Measurements from ENCODE around the gene JAG1. TPM values are rescaled to one million over a fixed set of nuclear protein-coding genes. Genes with fewer than 3 reads are reported as not detected.
A peak's percentile ranks its signal among the peaks of the same experiment; 100 is the strongest.

The JAG1 gene
- polyA plus RNA-seq, 2 of the 4 experiments (the other 2 are of a cell fraction): 80.9 to 90.0 TPM

DNA sequence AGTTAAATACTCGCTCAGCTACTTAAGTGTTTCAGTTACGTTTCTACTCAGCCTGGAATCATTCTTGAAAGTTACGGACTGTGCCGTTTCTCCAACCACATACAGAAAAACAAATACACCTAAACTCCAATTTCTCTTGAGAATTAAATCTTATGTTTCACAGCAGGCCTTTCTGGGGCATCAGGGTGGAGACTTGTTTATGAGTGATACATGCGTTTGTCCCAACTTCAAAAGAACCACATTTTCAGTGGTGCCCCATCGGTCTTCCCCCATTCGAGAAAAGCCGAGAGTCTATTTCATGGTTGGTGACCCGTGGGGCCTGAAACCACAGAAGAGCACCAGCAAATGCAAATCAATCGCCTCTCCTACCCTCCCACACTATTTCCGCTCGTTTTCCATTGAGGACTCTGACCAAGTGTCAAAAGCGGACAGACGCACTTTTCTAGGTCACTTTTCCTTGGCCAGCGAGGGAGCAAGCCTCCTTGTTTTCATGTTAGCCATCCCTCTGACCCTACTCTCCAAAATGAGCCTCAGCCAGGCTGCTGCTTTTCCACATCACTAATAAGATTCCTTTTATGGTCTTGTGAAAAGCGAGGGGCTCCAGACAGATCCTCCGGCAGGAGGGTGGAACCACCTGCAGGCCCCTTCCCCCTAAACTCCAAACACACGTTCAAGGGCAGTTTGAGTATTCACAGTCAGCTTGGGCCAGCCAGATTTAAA is 3.1 kb downstream of the JAG1 start:
- Histone ChIP-seq H3K9me3 (no peaks in the 10 kb centered on the region), H3K27ac (peak overlapping the region; percentile 95 to 97), H3K4me2 (peak overlapping the region; percentile 91), H3K4me1 (peaks cover 52% of the 10 kb centered on the region), H3K4me3 (peak overlapping the region; percentile 92)
- FAIRE-seq (peak; percentile 72), ATAC-seq (no peak), DNase-seq (ENCODE audit: low read depth in 1 of 2, low spot score in 1 of 2) (no peak)
- WGBS (ENCODE audit: missing lambda C conversion rate): 16% methylated on average over 18 of the region's 18 CpGs
- ChIA-PET POLR2A (interaction anchor here (0.6 to 6.1 kb wide), 17 partner anchors 9 to 784 kb away, joined by 3 to 79 read pairs (median 4); partner anchors contain the start of genes MKKS and SLX4IP), CTCF (interaction anchor here (0.6 to 3.0 kb wide), 55 partner anchors 8 to 1054 kb away, joined by 3 to 30 read pairs (median 4); partner anchors contain the start of genes MKKS and SLX4IP)
- TF ChIP-seq TFCP2L1 (CRISPR knock-in tag; IDR thresholded peaks at IDR 0.05): no peak
- no peak for TF ChIP-seq NR3C1 (IDR thresholded peaks at IDR 0.05)
- no peak for TF ChIP-seq CHD4 (IDR thresholded peaks at IDR 0.05; ENCODE audit: borderline replicate concordance)
- TF ChIP-seq, protein P1, sequence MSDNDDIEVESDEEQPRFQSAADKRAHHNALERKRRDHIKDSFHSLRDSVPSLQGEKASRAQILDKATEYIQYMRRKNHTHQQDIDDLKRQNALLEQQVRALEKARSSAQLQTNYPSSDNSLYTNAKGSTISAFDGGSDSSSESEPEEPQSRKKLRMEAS (IDR thresholded peaks at IDR 0.05): no peak
- no peak for TF ChIP-seq POLR2AphosphoS2 (conservative IDR thresholded peaks at IDR 0.05; ENCODE audit: low read length)
- TF ChIP-seq NFE2L2 (conservative IDR thresholded peaks at IDR 0.05; ENCODE audit: low read length): no peak
- TF ChIP-seq, protein P2, sequence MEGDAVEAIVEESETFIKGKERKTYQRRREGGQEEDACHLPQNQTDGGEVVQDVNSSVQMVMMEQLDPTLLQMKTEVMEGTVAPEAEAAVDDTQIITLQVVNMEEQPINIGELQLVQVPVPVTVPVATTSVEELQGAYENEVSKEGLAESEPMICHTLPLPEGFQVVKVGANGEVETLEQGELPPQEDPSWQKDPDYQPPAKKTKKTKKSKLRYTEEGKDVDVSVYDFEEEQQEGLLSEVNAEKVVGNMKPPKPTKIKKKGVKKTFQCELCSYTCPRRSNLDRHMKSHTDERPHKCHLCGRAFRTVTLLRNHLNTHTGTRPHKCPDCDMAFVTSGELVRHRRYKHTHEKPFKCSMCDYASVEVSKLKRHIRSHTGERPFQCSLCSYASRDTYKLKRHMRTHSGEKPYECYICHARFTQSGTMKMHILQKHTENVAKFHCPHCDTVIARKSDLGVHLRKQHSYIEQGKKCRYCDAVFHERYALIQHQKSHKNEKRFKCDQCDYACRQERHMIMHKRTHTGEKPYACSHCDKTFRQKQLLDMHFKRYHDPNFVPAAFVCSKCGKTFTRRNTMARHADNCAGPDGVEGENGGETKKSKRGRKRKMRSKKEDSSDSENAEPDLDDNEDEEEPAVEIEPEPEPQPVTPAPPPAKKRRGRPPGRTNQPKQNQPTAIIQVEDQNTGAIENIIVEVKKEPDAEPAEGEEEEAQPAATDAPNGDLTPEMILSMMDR (IDR thresholded peaks at IDR 0.05): no peak

DNA sequence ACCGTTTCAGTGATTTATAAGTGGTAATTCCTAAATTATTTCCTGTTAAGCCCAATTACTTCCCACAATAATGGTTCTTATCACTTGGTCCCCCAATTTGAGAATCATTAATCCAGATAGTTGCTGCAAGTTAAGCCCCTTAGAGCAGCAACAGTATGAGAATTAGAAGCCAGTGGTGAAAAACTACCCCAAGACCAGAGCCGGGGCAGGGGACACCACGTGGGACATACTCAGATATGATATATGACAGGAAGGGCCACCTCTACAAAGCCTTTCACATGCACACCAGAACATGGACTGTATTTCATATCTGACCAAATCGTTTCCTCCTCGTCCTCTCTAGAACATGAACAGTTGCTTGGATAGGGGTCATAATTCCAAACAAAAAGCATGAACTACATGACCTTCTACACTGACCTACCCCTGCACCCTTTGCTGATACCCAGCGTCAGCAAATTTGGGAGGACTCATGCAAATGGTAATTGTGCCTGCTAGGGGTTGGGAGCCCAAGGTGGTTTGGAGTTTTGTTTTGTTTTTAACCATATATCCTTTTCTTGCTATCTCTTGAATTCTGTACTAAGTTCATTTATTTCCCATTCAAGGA is 3.9 kb downstream of the JAG1 start:
- POLR2A ChIA-PET: interaction anchor here (1.3 to 1.9 kb wide), 4 partner anchors 11 to 597 kb away, joined by 3 to 16 read pairs (median 6); no protein-coding TSS in a partner anchor
- FAIRE-seq (peak; percentile 23), DNase-seq (ENCODE audit: low read depth in 1 of 2, low spot score in 1 of 2) (no peak), ATAC-seq (no peak)
- H3K4me3 ChIP-seq: peak overlapping the region; percentile 92
- no peaks in the 10 kb centered on the region for H3K9me3 ChIP-seq
- TF ChIP-seq ZC3H11A (IDR thresholded peaks at IDR 0.05) (no peak), MAFK (IDR thresholded peaks at IDR 0.05; ENCODE audit: partially characterized antibody) (peak; percentile 80), CHD4 (IDR thresholded peaks at IDR 0.05; ENCODE audit: borderline replicate concordance) (no peak), POLR2AphosphoS2 (conservative IDR thresholded peaks at IDR 0.05; ENCODE audit: low read length) (0 out of 2 replicates have a peak, but pooled peaks have one; percentile 47), PHF8 (IDR thresholded peaks at IDR 0.05; ENCODE audit: borderline replicate concordance, low read depth) (no peak), KDM5A (IDR thresholded peaks at IDR 0.05) (no peak), CEBPB (IDR thresholded peaks at IDR 0.05) (no peak), GATA3 (IDR thresholded peaks at IDR 0.05; ENCODE audit: borderline replicate concordance) (no peak)
- TF ChIP-seq, protein P3, sequence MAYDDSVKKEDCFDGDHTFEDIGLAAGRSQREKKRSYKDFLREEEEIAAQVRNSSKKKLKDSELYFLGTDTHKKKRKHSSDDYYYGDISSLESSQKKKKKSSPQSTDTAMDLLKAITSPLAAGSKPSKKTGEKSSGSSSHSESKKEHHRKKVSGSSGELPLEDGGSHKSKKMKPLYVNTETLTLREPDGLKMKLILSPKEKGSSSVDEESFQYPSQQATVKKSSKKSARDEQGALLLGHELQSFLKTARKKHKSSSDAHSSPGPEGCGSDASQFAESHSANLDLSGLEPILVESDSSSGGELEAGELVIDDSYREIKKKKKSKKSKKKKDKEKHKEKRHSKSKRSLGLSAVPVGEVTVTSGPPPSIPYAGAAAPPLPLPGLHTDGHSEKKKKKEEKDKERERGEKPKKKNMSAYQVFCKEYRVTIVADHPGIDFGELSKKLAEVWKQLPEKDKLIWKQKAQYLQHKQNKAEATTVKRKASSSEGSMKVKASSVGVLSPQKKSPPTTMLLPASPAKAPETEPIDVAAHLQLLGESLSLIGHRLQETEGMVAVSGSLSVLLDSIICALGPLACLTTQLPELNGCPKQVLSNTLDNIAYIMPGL (CRISPR knock-in tag; IDR thresholded peaks at IDR 0.05; ENCODE audit: borderline replicate concordance): no peak
- TF ChIP-seq, protein P2 (IDR thresholded peaks at IDR 0.05): no peak
- TF ChIP-seq, protein P4, sequence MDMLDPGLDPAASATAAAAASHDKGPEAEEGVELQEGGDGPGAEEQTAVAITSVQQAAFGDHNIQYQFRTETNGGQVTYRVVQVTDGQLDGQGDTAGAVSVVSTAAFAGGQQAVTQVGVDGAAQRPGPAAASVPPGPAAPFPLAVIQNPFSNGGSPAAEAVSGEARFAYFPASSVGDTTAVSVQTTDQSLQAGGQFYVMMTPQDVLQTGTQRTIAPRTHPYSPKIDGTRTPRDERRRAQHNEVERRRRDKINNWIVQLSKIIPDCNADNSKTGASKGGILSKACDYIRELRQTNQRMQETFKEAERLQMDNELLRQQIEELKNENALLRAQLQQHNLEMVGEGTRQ (IDR thresholded peaks at IDR 0.05): no peak
- TF ChIP-seq, protein P5, sequence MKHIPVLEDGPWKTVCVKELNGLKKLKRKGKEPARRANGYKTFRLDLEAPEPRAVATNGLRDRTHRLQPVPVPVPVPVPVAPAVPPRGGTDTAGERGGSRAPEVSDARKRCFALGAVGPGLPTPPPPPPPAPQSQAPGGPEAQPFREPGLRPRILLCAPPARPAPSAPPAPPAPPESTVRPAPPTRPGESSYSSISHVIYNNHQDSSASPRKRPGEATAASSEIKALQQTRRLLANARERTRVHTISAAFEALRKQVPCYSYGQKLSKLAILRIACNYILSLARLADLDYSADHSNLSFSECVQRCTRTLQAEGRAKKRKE (CRISPR knock-in tag; IDR thresholded peaks at IDR 0.05; ENCODE audit: low read depth): no peak
- peak overlapping the region; percentile 95 to 97 for H3K27ac ChIP-seq
- CTCF ChIA-PET: interaction anchor here (1.0 to 3.0 kb wide), 13 partner anchors 14 to 874 kb away, joined by 3 to 30 read pairs (median 4); no protein-coding TSS in a partner anchor
- H3K4me2 ChIP-seq: peak overlapping the region; percentile 91
- H3K4me1 ChIP-seq: peaks cover 52% of the 10 kb centered on the region
- WGBS (ENCODE audit: missing lambda C conversion rate): 32% methylated on average over 6 of the region's 6 CpGs
